WTC11 (cell line): Measurements from ENCODE around the gene SRGAP1. TPM values are rescaled to one million over a fixed set of nuclear protein-coding genes. Genes with fewer than 3 reads are reported as not detected.

Experiments
- ATAC-seq: fragments of 200-7000 bp; cut with Tn5 transposase; 2 replicates; pipeline ENCODE4 v1.10.0; 2021; ENCODE audit warnings: mild to moderate bottlenecking, moderate library complexity
- CTCF ChIA-PET: fragments of 300-600 bp; sonication (Branson Sonifier 250); formaldehyde crosslinking; loops from one replicate; lab custom pipeline; 2021; ENCODE audit warnings: antibody characterized with exemption; lab: Charles Lee
- POLR2A ChIA-PET: fragments of 350-600 bp; sonication (Branson Sonifier 250); formaldehyde crosslinking; loops from one replicate; lab custom pipeline; 2021; ENCODE audit warnings: antibody characterized with exemption; lab: Charles Lee
- DNase-seq: peaks from one replicate; pipeline ENCODE4 v3.0.0; 2021; ENCODE audit warnings: low spot score
- H3K27ac Mint-ChIP-seq: 2 replicates; pipeline ENCODE4 v1.8.0; 2021; ENCODE audit warnings: mixed read lengths
- H3K27me3 Mint-ChIP-seq: 2 replicates; pipeline ENCODE4 v1.8.0; 2021; ENCODE audit warnings: low read depth, mild to moderate bottlenecking, moderate library complexity, mixed read lengths
- H3K36me3 Mint-ChIP-seq: 2 replicates; pipeline ENCODE4 v1.8.0; 2021; ENCODE audit warnings: mixed read lengths
- H3K4me1 Mint-ChIP-seq: 2 replicates; pipeline ENCODE4 v1.8.0; 2022; ENCODE audit warnings: mixed read lengths
- H3K4me3 Mint-ChIP-seq: 2 replicates; pipeline ENCODE4 v1.8.0; 2021; ENCODE audit warnings: mild to moderate bottlenecking, moderate library complexity, mixed read lengths
- H3K9me3 Mint-ChIP-seq: 2 replicates; pipeline ENCODE4 v1.8.0; 2021; ENCODE audit warnings: mixed read lengths
- ELF4 ChIP-seq: sonication (generic); formaldehyde crosslinking; IDR thresholded peaks from 2 replicates; pipeline ENCODE4 v1.8.1; 2022; ENCODE audit warnings: low read depth, mild to moderate bottlenecking, moderate library complexity, missing genetic modification reagents
- IRF2 ChIP-seq: sonication (generic); formaldehyde crosslinking; IDR thresholded peaks from 2 replicates; pipeline ENCODE4 v1.8.0; 2022; ENCODE audit warnings: low read depth, missing genetic modification reagents, borderline replicate concordance
- OVOL2 ChIP-seq: fragments of 250-450 bp; sonication (Bioruptor Pico); IDR thresholded peaks from 2 replicates; pipeline ENCODE4 v1.9.0; 2021; ENCODE audit warnings: mild to moderate bottlenecking, borderline replicate concordance
- RELA ChIP-seq: sonication (generic); formaldehyde crosslinking; IDR thresholded peaks from 2 replicates; pipeline ENCODE4 v1.8.1; 2022; ENCODE audit warnings: missing genetic modification reagents, mild to moderate bottlenecking, borderline replicate concordance
- RORB ChIP-seq: fragments of 250-450 bp; sonication (Bioruptor Pico); IDR thresholded peaks from 2 replicates; pipeline ENCODE4 v1.9.0; 2021; ENCODE audit warnings: mild to moderate bottlenecking
- ZNF138 ChIP-seq: sonication (generic); formaldehyde crosslinking; conservative IDR thresholded peaks from 2 replicates; pipeline ENCODE4 v1.8.1; 2022; ENCODE audit warnings: mild to moderate bottlenecking, moderate library complexity, missing genetic modification reagents
- total RNA-seq: library from RNA; stranded (reverse); gene quantifications from 3 replicates; pipeline ENCODE4 v1.2.3, GENCODE V29; 2021
- TF ChIP-seq, protein P1 (sequence below): fragments of 250-450 bp; sonication (Bioruptor Pico); IDR thresholded peaks from 2 replicates; pipeline ENCODE4 v1.9.0; 2021; ENCODE audit warnings: mild to moderate bottlenecking, borderline replicate concordance
- TF ChIP-seq, protein P2 (sequence below): sonication (generic); formaldehyde crosslinking; IDR thresholded peaks from 2 replicates; pipeline ENCODE4 v1.8.0; 2022; ENCODE audit warnings: mild to moderate bottlenecking, missing genetic modification reagents
- TF ChIP-seq, protein P3 (sequence below): sonication (generic); formaldehyde crosslinking; IDR thresholded peaks from 2 replicates; pipeline ENCODE4 v1.8.1; 2023; ENCODE audit warnings: mild to moderate bottlenecking, missing genetic modification reagents
- TF ChIP-seq, protein P4 (sequence below): sonication (generic); formaldehyde crosslinking; IDR thresholded peaks from 2 replicates; pipeline ENCODE4 v1.8.1; 2022; ENCODE audit warnings: missing genetic modification reagents, borderline replicate concordance
- TF ChIP-seq, protein P5 (sequence below): fragments of 250-450 bp; sonication (Bioruptor Pico); conservative IDR thresholded peaks from 2 replicates; pipeline ENCODE4 v1.9.0; 2021; ENCODE audit warnings: mild to moderate bottlenecking
- TF ChIP-seq, protein P6 (sequence below): fragments of 250-450 bp; sonication (Bioruptor Pico); IDR thresholded peaks from 2 replicates; pipeline ENCODE4 v1.9.0; 2021; ENCODE audit warnings: mild to moderate bottlenecking
- TF ChIP-seq, protein P7 (sequence below): sonication (generic); formaldehyde crosslinking; IDR thresholded peaks from 2 replicates; pipeline ENCODE4 v1.8.1; 2023; ENCODE audit warnings: mild to moderate bottlenecking, moderate library complexity, missing genetic modification reagents
- TF ChIP-seq, protein P8 (sequence below): sonication (generic); formaldehyde crosslinking; IDR thresholded peaks from 2 replicates; pipeline ENCODE4 v1.8.1; 2023; ENCODE audit warnings: mild to moderate bottlenecking, missing genetic modification reagents, moderate library complexity
- TF ChIP-seq, protein P9 (sequence below): sonication (generic); formaldehyde crosslinking; IDR thresholded peaks from 2 replicates; pipeline ENCODE4 v1.8.0; 2022; ENCODE audit warnings: missing genetic modification reagents

SRGAP1 gene
- total RNA-seq, 1 experiment from 2014 or later, result 10.3 TPM

DNA sequence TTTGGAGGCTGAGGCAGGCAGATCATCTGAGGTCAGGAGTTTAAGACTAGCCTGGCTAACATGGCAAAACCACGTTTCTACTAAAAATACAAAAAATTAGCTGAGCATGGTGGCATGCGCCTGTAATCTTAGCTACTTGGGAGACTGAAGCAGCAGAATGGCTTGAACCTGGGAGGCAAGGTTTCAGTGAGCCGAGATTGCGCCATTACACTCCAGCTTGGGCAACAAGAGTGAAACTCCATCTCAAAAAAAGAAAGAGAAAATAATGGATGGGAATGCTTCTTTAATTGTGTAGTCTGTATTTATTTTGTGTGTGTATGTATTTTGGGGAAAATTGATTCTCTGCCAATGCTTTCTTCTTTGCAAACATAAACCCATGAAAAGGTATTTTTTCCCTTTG is 32.5 kb downstream of the SRGAP1 start (continued):
- no peak for TF ChIP-seq IRF2 (CRISPR knock-in tag)
- TF ChIP-seq, protein P1, sequence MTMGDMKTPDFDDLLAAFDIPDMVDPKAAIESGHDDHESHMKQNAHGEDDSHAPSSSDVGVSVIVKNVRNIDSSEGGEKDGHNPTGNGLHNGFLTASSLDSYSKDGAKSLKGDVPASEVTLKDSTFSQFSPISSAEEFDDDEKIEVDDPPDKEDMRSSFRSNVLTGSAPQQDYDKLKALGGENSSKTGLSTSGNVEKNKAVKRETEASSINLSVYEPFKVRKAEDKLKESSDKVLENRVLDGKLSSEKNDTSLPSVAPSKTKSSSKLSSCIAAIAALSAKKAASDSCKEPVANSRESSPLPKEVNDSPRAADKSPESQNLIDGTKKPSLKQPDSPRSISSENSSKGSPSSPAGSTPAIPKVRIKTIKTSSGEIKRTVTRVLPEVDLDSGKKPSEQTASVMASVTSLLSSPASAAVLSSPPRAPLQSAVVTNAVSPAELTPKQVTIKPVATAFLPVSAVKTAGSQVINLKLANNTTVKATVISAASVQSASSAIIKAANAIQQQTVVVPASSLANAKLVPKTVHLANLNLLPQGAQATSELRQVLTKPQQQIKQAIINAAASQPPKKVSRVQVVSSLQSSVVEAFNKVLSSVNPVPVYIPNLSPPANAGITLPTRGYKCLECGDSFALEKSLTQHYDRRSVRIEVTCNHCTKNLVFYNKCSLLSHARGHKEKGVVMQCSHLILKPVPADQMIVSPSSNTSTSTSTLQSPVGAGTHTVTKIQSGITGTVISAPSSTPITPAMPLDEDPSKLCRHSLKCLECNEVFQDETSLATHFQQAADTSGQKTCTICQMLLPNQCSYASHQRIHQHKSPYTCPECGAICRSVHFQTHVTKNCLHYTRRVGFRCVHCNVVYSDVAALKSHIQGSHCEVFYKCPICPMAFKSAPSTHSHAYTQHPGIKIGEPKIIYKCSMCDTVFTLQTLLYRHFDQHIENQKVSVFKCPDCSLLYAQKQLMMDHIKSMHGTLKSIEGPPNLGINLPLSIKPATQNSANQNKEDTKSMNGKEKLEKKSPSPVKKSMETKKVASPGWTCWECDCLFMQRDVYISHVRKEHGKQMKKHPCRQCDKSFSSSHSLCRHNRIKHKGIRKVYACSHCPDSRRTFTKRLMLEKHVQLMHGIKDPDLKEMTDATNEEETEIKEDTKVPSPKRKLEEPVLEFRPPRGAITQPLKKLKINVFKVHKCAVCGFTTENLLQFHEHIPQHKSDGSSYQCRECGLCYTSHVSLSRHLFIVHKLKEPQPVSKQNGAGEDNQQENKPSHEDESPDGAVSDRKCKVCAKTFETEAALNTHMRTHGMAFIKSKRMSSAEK (CRISPR knock-in tag), result no peak
- TF ChIP-seq, protein P2, sequence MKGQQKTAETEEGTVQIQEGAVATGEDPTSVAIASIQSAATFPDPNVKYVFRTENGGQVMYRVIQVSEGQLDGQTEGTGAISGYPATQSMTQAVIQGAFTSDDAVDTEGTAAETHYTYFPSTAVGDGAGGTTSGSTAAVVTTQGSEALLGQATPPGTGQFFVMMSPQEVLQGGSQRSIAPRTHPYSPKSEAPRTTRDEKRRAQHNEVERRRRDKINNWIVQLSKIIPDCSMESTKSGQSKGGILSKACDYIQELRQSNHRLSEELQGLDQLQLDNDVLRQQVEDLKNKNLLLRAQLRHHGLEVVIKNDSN, result no peak
- TF ChIP-seq, protein P3, sequence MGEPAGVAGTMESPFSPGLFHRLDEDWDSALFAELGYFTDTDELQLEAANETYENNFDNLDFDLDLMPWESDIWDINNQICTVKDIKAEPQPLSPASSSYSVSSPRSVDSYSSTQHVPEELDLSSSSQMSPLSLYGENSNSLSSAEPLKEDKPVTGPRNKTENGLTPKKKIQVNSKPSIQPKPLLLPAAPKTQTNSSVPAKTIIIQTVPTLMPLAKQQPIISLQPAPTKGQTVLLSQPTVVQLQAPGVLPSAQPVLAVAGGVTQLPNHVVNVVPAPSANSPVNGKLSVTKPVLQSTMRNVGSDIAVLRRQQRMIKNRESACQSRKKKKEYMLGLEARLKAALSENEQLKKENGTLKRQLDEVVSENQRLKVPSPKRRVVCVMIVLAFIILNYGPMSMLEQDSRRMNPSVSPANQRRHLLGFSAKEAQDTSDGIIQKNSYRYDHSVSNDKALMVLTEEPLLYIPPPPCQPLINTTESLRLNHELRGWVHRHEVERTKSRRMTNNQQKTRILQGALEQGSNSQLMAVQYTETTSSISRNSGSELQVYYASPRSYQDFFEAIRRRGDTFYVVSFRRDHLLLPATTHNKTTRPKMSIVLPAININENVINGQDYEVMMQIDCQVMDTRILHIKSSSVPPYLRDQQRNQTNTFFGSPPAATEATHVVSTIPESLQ (CRISPR knock-in tag), result no peak
- TF ChIP-seq, protein P4, sequence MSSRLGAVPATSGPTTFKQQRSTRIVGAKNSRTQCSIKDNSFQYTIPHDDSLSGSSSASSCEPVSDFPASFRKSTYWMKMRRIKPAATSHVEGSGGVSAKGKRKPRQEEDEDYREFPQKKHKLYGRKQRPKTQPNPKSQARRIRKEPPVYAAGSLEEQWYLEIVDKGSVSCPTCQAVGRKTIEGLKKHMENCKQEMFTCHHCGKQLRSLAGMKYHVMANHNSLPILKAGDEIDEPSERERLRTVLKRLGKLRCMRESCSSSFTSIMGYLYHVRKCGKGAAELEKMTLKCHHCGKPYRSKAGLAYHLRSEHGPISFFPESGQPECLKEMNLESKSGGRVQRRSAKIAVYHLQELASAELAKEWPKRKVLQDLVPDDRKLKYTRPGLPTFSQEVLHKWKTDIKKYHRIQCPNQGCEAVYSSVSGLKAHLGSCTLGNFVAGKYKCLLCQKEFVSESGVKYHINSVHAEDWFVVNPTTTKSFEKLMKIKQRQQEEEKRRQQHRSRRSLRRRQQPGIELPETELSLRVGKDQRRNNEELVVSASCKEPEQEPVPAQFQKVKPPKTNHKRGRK (CRISPR knock-in tag), result no peak
- TF ChIP-seq, protein P5, sequence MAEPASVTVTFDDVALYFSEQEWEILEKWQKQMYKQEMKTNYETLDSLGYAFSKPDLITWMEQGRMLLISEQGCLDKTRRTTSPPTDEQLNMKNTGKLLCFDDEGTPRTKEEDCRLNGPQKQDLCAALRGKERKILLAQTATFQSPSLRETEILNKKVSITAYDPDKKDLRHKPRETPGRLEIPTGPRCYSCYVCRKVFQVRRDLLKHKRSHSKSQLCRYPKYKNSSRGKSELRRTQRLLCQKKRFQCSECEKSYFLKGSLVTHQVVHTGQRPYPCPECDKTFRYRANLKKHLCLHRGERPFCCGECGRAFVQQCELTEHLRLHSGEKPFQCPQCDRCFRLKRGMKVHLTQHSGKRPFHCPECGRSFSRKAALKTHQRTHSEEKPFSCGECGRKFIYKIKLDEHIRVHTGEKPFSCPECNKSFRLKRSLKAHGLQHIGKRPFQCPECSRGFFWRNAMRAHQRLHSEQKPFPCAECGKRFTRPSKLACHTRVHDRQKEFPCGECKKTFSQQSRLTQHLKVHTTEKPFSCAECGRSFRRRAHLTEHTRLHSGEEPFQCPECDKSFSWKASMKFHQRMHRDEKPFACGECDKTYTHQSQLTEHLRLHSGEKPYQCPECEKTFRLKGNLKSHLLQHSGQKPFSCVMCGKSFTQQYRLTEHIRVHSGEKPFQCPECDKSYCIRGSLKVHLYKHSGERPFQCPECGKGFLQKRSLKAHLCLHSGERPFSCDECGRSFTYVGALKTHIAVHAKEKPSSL, result no peak
- TF ChIP-seq, protein P6, sequence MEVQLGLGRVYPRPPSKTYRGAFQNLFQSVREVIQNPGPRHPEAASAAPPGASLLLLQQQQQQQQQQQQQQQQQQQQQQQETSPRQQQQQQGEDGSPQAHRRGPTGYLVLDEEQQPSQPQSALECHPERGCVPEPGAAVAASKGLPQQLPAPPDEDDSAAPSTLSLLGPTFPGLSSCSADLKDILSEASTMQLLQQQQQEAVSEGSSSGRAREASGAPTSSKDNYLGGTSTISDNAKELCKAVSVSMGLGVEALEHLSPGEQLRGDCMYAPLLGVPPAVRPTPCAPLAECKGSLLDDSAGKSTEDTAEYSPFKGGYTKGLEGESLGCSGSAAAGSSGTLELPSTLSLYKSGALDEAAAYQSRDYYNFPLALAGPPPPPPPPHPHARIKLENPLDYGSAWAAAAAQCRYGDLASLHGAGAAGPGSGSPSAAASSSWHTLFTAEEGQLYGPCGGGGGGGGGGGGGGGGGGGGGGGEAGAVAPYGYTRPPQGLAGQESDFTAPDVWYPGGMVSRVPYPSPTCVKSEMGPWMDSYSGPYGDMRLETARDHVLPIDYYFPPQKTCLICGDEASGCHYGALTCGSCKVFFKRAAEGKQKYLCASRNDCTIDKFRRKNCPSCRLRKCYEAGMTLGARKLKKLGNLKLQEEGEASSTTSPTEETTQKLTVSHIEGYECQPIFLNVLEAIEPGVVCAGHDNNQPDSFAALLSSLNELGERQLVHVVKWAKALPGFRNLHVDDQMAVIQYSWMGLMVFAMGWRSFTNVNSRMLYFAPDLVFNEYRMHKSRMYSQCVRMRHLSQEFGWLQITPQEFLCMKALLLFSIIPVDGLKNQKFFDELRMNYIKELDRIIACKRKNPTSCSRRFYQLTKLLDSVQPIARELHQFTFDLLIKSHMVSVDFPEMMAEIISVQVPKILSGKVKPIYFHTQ (CRISPR knock-in tag), result no peak
- TF ChIP-seq RORB (CRISPR knock-in tag), result no peak

DNA sequence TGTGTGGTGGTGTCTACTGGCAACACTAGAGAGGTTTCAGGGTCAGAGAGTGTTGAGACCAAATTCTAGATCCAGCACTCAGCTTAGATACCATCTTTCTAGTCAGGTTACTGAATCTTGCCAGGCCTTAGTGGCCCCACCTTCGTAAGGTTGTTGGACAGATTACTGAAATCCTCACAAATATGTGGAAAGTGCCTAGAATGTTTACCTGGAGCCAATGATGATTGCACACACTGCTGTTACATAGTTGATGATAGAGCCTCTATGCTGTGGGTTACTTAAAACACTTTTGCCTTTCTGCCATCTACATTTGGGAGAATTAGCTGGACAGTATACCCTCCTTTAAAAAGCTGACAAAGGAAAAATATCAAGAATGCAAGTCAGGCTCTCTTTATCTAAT is 33.2 kb downstream of the SRGAP1 start:
- Mint-ChIP-seq H3K4me1 (peaks cover 11% of the 10 kb centered on the region), H3K27me3 (no peaks in the 10 kb centered on the region), H3K27ac (no peak overlapping the region), H3K4me3 (no peak overlapping the region), H3K9me3 (no peaks in the 10 kb centered on the region), H3K36me3 (no peaks in the 10 kb centered on the region)
- ChIA-PET CTCF (no interaction called here), POLR2A (no interaction called here)
- no peak for ATAC-seq
- no peak for DNase-seq
- TF ChIP-seq ELF4 (CRISPR knock-in tag) (no peak), OVOL2 (CRISPR knock-in tag) (no peak), RELA (no peak), IRF2 (CRISPR knock-in tag) (no peak), ZNF138 (no peak)
- TF ChIP-seq, protein P7, sequence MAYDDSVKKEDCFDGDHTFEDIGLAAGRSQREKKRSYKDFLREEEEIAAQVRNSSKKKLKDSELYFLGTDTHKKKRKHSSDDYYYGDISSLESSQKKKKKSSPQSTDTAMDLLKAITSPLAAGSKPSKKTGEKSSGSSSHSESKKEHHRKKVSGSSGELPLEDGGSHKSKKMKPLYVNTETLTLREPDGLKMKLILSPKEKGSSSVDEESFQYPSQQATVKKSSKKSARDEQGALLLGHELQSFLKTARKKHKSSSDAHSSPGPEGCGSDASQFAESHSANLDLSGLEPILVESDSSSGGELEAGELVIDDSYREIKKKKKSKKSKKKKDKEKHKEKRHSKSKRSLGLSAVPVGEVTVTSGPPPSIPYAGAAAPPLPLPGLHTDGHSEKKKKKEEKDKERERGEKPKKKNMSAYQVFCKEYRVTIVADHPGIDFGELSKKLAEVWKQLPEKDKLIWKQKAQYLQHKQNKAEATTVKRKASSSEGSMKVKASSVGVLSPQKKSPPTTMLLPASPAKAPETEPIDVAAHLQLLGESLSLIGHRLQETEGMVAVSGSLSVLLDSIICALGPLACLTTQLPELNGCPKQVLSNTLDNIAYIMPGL (CRISPR knock-in tag), result no peak
- TF ChIP-seq, protein P8, sequence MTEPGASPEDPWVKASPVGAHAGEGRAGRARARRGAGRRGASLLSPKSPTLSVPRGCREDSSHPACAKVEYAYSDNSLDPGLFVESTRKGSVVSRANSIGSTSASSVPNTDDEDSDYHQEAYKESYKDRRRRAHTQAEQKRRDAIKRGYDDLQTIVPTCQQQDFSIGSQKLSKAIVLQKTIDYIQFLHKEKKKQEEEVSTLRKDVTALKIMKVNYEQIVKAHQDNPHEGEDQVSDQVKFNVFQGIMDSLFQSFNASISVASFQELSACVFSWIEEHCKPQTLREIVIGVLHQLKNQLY (CRISPR knock-in tag), result no peak
- TF ChIP-seq, protein P9, sequence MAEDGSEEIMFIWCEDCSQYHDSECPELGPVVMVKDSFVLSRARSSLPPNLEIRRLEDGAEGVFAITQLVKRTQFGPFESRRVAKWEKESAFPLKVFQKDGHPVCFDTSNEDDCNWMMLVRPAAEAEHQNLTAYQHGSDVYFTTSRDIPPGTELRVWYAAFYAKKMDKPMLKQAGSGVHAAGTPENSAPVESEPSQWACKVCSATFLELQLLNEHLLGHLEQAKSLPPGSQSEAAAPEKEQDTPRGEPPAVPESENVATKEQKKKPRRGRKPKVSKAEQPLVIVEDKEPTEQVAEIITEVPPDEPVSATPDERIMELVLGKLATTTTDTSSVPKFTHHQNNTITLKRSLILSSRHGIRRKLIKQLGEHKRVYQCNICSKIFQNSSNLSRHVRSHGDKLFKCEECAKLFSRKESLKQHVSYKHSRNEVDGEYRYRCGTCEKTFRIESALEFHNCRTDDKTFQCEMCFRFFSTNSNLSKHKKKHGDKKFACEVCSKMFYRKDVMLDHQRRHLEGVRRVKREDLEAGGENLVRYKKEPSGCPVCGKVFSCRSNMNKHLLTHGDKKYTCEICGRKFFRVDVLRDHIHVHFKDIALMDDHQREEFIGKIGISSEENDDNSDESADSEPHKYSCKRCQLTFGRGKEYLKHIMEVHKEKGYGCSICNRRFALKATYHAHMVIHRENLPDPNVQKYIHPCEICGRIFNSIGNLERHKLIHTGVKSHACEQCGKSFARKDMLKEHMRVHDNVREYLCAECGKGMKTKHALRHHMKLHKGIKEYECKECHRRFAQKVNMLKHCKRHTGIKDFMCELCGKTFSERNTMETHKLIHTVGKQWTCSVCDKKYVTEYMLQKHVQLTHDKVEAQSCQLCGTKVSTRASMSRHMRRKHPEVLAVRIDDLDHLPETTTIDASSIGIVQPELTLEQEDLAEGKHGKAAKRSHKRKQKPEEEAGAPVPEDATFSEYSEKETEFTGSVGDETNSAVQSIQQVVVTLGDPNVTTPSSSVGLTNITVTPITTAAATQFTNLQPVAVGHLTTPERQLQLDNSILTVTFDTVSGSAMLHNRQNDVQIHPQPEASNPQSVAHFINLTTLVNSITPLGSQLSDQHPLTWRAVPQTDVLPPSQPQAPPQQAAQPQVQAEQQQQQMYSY (CRISPR knock-in tag), result no peak
